ENCODE data around the gene GRIPAP1.

DNA sequence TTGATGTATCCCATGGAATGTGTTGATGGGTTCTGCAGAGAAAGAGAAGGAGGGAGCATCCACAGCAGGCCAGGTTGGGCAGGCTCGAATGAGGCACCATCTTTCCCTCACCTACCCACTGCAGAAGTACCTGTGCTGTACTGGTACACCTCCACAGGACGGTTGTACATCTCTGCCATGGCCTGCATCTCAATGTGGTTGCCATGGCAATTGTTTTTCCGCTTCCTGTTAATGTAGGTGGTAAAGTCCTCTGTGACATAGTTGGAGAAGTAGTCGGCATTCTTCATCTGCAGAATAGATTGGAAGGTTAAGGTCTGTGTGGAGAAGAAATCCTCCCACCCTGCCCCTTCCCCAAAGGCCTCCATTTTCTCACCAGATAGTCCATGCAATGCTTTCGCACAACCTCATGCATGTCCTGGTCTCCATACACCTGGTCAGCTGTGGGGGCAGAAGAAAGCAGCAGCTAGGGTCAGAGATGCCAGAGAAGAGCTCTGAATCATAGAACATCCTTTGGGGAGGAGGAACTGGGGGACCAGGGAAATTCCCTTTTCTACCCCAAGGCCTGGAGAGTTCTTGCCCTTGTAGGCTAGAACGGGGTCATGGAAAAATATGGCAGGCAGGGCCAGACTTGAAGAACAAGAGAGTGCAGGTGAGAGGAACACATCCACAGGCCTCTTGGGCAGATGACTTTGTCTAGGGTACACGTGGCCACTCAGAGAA, 67.3 kb downstream of the GRIPAP1 start:
- TF ChIP-seq POLR2A (IDR thresholded peaks at IDR 0.05; ENCODE audit: low read depth, low read length) (no peak), EZH2 (IDR thresholded peaks at IDR 0.05; ENCODE audit: borderline replicate concordance, low read depth, low read length, severe bottlenecking) (no peak), POLR2AphosphoS5 (IDR thresholded peaks at IDR 0.05; ENCODE audit: insufficient read depth, low read depth, low read length) (no peak)
- TF ChIP-seq, protein P1, sequence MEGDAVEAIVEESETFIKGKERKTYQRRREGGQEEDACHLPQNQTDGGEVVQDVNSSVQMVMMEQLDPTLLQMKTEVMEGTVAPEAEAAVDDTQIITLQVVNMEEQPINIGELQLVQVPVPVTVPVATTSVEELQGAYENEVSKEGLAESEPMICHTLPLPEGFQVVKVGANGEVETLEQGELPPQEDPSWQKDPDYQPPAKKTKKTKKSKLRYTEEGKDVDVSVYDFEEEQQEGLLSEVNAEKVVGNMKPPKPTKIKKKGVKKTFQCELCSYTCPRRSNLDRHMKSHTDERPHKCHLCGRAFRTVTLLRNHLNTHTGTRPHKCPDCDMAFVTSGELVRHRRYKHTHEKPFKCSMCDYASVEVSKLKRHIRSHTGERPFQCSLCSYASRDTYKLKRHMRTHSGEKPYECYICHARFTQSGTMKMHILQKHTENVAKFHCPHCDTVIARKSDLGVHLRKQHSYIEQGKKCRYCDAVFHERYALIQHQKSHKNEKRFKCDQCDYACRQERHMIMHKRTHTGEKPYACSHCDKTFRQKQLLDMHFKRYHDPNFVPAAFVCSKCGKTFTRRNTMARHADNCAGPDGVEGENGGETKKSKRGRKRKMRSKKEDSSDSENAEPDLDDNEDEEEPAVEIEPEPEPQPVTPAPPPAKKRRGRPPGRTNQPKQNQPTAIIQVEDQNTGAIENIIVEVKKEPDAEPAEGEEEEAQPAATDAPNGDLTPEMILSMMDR (IDR thresholded peaks at IDR 0.05; ENCODE audit: extremely low read depth in 1 of 2, insufficient read depth in 1 of 2, low read depth in 1 of 2, low read length in 2 of 2), result no peak
- TF ChIP-seq, protein P2, sequence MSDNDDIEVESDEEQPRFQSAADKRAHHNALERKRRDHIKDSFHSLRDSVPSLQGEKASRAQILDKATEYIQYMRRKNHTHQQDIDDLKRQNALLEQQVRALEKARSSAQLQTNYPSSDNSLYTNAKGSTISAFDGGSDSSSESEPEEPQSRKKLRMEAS (IDR thresholded peaks at IDR 0.05; ENCODE audit: insufficient read depth, insufficient read length), result no peak

All from endothelial cell of umbilical vein (primary cell).